Measurements from ENCODE around the gene SCAMP2. TPM values are rescaled to one million over a fixed set of nuclear protein-coding genes. Genes with fewer than 3 reads are reported as not detected.

SCAMP2 gene
- total and polyA plus RNA-seq, 10 donors: 34.7 to 129 (median 98.6) TPM

- peak in 1 of 3 donors; percentile 18 for TF ChIP-seq POLR2AphosphoS5 (IDR thresholded peaks at IDR 0.05)
- no peak for TF ChIP-seq POLR2A (IDR thresholded peaks at IDR 0.05)
- TF ChIP-seq CTCF (IDR thresholded peaks at IDR 0.05 in 8 of 11, conservative IDR thresholded peaks at IDR 0.05 in 3 of 11): no peak
- peaks cover 26 to 92% (median 81%) of the 10 kb centered on the region in 6 donors for H3K4me1 ChIP-seq
- 54 to 75% (median 59%) methylated on average over 4 of the region's 4 CpGs for WGBS, 5 donors
- no peaks in the 10 kb centered on the region for H3K9me3 ChIP-seq
- H3K27me3 ChIP-seq (replicated peaks in 1 of 7): no peaks in the 10 kb centered on the region
- no peak overlapping the region for H3K4me3 ChIP-seq
- intact Hi-C loops (cut with DNase I; ENCODE audit: low total_unique reads): loop anchor here (5.0 kb wide), 1 partner anchor 60 kb away; the partner anchor contains the start of gene ULK3
- peak overlapping the region in 4 of 8 donors; percentile 2 to 65 (median 54) for H3K27ac ChIP-seq
- DNase-seq: peak; percentile 63
- peaks cover 0 to 75% (median 52%) of the 10 kb centered on the region in 6 donors for H3K36me3 ChIP-seq
Measured at GRCh38 chr15:74902295-74903075, 29.3 kb upstream of the SCAMP2 start.

GRCh38 chr15:74901612-74902063 is 28.5 kb upstream of the SCAMP2 start:
- DNase-seq: peak; percentile 80
- peak overlapping the region in 6 of 8 donors; percentile 18 to 70 (median 54) for H3K27ac ChIP-seq
- peaks cover 0 to 83% (median 56%) of the 10 kb centered on the region in 6 donors for H3K36me3 ChIP-seq
- H3K9me3 ChIP-seq: no peaks in the 10 kb centered on the region
- no peaks in the 10 kb centered on the region for H3K27me3 ChIP-seq (replicated peaks in 1 of 7)
- 20 to 28% (median 26%) methylated on average over 5 of the region's 5 CpGs for WGBS, 5 donors
- no peak overlapping the region for H3K4me3 ChIP-seq
- peaks cover 22 to 93% (median 79%) of the 10 kb centered on the region in 6 donors for H3K4me1 ChIP-seq
- intact Hi-C loops (cut with DNase I; ENCODE audit: low total_unique reads): loop anchor here (5.0 kb wide), 1 partner anchor 59 kb away; the partner anchor contains the start of gene ULK3
- TF ChIP-seq POLR2AphosphoS5 (IDR thresholded peaks at IDR 0.05) (no peak), CTCF (IDR thresholded peaks at IDR 0.05 in 8 of 11, conservative IDR thresholded peaks at IDR 0.05 in 3 of 11) (peak; percentile 76 to 97 (median 92))

- peak overlapping the region in 6 of 8 donors; percentile 22 to 71 (median 66) for H3K27ac ChIP-seq
- peak; percentile 73 for DNase-seq
- WGBS, 5 donors: 52 to 76% (median 63%) methylated on average over 6 of the region's 6 CpGs
- intact Hi-C loops (cut with DNase I; ENCODE audit: low total_unique reads): no loop called here
- peaks cover 11 to 73% (median 59%) of the 10 kb centered on the region in 6 donors for H3K4me1 ChIP-seq
- H3K27me3 ChIP-seq (replicated peaks in 1 of 7): no peaks in the 10 kb centered on the region
- peak in 2 of 3 donors; percentile 61 to 72 for TF ChIP-seq POLR2AphosphoS5 (IDR thresholded peaks at IDR 0.05)
- no peak for TF ChIP-seq POLR2A (IDR thresholded peaks at IDR 0.05)
- no peak for TF ChIP-seq CTCF (IDR thresholded peaks at IDR 0.05 in 8 of 11, conservative IDR thresholded peaks at IDR 0.05 in 3 of 11)
- no peaks in the 10 kb centered on the region for H3K9me3 ChIP-seq
- no peak overlapping the region for H3K4me3 ChIP-seq
- peaks cover 0 to 83% (median 43%) of the 10 kb centered on the region in 6 donors for H3K36me3 ChIP-seq
Measured at GRCh38 chr15:74897300-74897701, 24.1 kb upstream of the SCAMP2 start.

GRCh38 chr15:74896316-74896715 is 23.2 kb upstream of the SCAMP2 start:
- TF ChIP-seq POLR2A (IDR thresholded peaks at IDR 0.05): no peak
- peak in 1 of 3 donors; percentile 29 for TF ChIP-seq POLR2AphosphoS5 (IDR thresholded peaks at IDR 0.05)
- no peak overlapping the region for H3K4me3 ChIP-seq
- H3K27me3 ChIP-seq (replicated peaks in 1 of 7): no peaks in the 10 kb centered on the region
- H3K27ac ChIP-seq: peak overlapping the region in 4 of 8 donors; percentile 48 to 71 (median 68)
- intact Hi-C loops (cut with DNase I; ENCODE audit: low total_unique reads): no loop called here
- H3K4me1 ChIP-seq: peaks cover 4 to 73% (median 53%) of the 10 kb centered on the region in 6 donors
- 90 to 95% (median 93%) methylated on average over 3 of the region's 3 CpGs for WGBS, 5 donors
- H3K9me3 ChIP-seq: no peaks in the 10 kb centered on the region
- peaks cover 0 to 86% (median 37%) of the 10 kb centered on the region in 6 donors for H3K36me3 ChIP-seq
- DNase-seq: peak; percentile 9
